MCF 10A (cell line): ENCODE data around the gene DNAJC18. TPM values are rescaled to one million over a fixed set of nuclear protein-coding genes. Genes with fewer than 3 reads are reported as not detected.

Source experiments
- BruUV-seq: library from RNA; stranded (reverse); fragments of 400-500 nt; replicated peaks from 2 replicates; lab custom pipeline; 2021; lab: Mats Ljungman, UMichigan
- CTCF ChIA-PET: fragments of 300-600 bp; sonication (Branson Sonifier 250); formaldehyde crosslinking; extraction: SDS; loops from one replicate; lab custom pipeline; 2021; ENCODE audit warnings: antibody characterized with exemption, inconsistent platforms; lab: Yijun Ruan, JAX
- POLR2A ChIA-PET: fragments of 300-600, 350-650 bp; sonication (Branson Sonifier 250); formaldehyde crosslinking; extraction: SDS; loops from one replicate; lab custom pipeline; 2020; ENCODE audit warnings: antibody characterized with exemption, inconsistent platforms; lab: Yijun Ruan, JAX
- DNase-seq: peaks from one replicate; pipeline ENCODE4 v3.0.0-alpha.2; 2018; ENCODE audit not compliant: unreplicated experiment
- H3K27ac Mint-ChIP-seq: one replicate; pipeline ENCODE4 v1.8.0; 2022; ENCODE audit warnings: mild to moderate bottlenecking, low read depth, mixed read lengths; ENCODE audit not compliant: unreplicated experiment
- H3K27me3 Mint-ChIP-seq: one replicate; pipeline ENCODE4 v1.8.0; 2022; ENCODE audit warnings: mixed read lengths; ENCODE audit not compliant: insufficient read depth, unreplicated experiment
- H3K36me3 Mint-ChIP-seq: one replicate; pipeline ENCODE4 v1.8.0; 2022; ENCODE audit warnings: mild to moderate bottlenecking, moderate library complexity, mixed read lengths; ENCODE audit not compliant: insufficient read depth, unreplicated experiment
- H3K4me1 Mint-ChIP-seq: one replicate; pipeline ENCODE4 v1.8.0; 2022; ENCODE audit warnings: mixed read lengths; ENCODE audit not compliant: insufficient read depth, unreplicated experiment
- H3K4me3 Mint-ChIP-seq: one replicate; pipeline ENCODE4 v1.8.0; 2022; ENCODE audit warnings: mild to moderate bottlenecking, moderate library complexity, mixed read lengths; ENCODE audit not compliant: unreplicated experiment
- H3K9me3 Mint-ChIP-seq: one replicate; pipeline ENCODE4 v1.8.0; 2022; ENCODE audit warnings: mixed read lengths; ENCODE audit not compliant: unreplicated experiment
- intact Hi-C: fragments of 100-400 bp; cut with micrococcal nuclease; formaldehyde crosslinking; loops from 2 replicates; pipeline ENCODE4 v1.14.1; 2022
- total RNA-seq: library from RNA; stranded (reverse); gene quantifications from 2 replicates; pipeline ENCODE4 v1.2.3, GENCODE V29; 2022
- TF ChIP-seq, protein P1 (sequence below): fragments of 200-600 bp; IDR thresholded peaks from one replicate; pipeline ENCODE4 v1.8.0; 2022; ENCODE audit warnings: antibody characterized with exemption, mild to moderate bottlenecking; ENCODE audit not compliant: unreplicated experiment

Gene DNAJC18
- total RNA-seq, 1 experiment from 2014 or later, result 15.1 TPM

DNA sequence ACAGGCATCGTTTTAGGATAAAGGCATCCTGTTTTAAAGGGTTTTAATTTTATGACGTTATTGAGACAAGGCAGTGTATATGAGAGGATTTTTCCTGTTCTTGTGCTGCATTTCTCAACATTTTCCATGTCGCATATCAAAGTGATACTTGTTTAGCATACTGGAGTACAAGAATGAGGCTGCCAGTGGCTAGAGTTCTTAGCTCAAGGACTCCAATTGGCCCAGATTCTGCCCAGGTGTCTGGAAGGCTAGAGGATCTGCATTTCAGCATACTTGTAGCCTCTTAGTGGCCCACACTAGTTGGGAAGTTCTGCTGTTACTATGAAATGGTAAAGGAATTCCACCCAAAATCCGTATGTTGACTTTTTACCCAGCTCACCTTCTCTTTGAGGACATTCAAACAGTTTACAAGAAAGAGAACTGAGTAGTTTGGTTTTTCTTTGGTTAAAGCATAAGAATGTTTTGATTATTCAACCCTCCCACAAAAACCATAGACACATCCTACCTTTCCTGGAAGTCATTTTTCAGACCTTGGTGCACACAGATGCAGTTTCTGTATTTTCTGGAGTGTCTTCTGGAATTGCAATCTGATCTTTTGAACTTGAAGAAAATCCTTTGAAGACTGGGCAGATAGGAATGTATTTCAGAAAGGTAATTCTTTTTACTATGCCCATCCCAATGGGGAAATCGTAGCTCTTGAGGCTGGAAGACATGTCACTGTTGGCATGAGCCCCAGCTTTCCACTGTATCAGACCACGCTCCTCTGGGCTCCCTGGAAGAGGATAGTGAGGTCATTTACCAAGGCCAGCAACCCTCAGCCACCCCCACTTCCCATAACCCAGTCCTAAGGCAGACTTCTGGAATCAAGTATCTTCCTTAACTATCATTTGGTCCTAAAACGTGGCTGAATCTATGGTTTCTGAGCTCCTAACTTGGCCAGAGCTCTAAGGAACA is 67.6 kb downstream of the DNAJC18 start:
- no peak for DNase-seq
- TF ChIP-seq, protein P1, sequence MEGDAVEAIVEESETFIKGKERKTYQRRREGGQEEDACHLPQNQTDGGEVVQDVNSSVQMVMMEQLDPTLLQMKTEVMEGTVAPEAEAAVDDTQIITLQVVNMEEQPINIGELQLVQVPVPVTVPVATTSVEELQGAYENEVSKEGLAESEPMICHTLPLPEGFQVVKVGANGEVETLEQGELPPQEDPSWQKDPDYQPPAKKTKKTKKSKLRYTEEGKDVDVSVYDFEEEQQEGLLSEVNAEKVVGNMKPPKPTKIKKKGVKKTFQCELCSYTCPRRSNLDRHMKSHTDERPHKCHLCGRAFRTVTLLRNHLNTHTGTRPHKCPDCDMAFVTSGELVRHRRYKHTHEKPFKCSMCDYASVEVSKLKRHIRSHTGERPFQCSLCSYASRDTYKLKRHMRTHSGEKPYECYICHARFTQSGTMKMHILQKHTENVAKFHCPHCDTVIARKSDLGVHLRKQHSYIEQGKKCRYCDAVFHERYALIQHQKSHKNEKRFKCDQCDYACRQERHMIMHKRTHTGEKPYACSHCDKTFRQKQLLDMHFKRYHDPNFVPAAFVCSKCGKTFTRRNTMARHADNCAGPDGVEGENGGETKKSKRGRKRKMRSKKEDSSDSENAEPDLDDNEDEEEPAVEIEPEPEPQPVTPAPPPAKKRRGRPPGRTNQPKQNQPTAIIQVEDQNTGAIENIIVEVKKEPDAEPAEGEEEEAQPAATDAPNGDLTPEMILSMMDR, result no peak
- ChIA-PET POLR2A (interaction anchor here (1.2 to 4.1 kb wide), 3 partner anchors 14 to 32 kb away, joined by 4 to 44 read pairs (median 6); partner anchors contain the start of genes PAIP2 and SPATA24), CTCF (interaction anchor here (0.7 to 1.6 kb wide), 5 partner anchors 10 to 50 kb away, joined by 3 to 5 read pairs (median 3); no protein-coding TSS in a partner anchor)
- peaks cover 68% of the 10 kb centered on the region for H3K36me3 Mint-ChIP-seq
- H3K4me1 Mint-ChIP-seq, result peaks cover 11% of the 10 kb centered on the region
- no TSS peak for BruUV-seq
- intact Hi-C loops, result no loop called here
- H3K9me3 Mint-ChIP-seq, result no peaks in the 10 kb centered on the region
- H3K4me3 Mint-ChIP-seq, result no peak overlapping the region
- H3K27me3 Mint-ChIP-seq, result no peaks in the 10 kb centered on the region
- peak overlapping the region; percentile 82 for H3K27ac Mint-ChIP-seq

DNA sequence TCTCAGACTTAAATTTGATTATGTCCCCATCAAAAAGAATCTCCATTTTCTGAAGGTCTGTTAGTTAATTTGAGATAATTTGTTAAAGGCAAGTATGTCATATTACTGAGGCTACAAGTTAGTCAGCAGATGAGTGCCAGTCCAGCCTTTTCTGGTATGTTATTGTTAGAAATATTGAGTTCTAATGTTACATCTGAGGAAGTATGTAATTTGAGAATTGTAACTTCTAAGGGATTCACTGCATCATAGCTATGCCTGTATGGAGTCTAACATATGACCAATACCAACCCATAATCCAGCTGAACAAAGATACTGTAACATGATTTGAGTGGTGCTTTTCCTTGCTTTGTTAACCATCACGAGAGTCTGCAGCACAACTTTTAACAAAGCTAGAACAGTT is 70.1 kb downstream of the DNAJC18 start:
- intact Hi-C loops, result no loop called here
- H3K27me3 Mint-ChIP-seq, result no peaks in the 10 kb centered on the region
- H3K27ac Mint-ChIP-seq, result no peak overlapping the region
- no peak for DNase-seq
- peaks cover 10% of the 10 kb centered on the region for H3K4me1 Mint-ChIP-seq
- BruUV-seq, result TSS peak; percentile 70
- POLR2A ChIA-PET, result interaction anchor here (0.7 to 2.0 kb wide), 3 partner anchors 9 to 80 kb away, joined by 3 to 4 read pairs (median 3); no protein-coding TSS in a partner anchor
- CTCF ChIA-PET, result interaction anchor here (0.6 to 0.7 kb wide), 4 partner anchors 18 to 56 kb away, joined by 3 read pairs; no protein-coding TSS in a partner anchor
- H3K36me3 Mint-ChIP-seq, result peaks cover 88% of the 10 kb centered on the region
- H3K4me3 Mint-ChIP-seq, result no peak overlapping the region
- no peaks in the 10 kb centered on the region for H3K9me3 Mint-ChIP-seq
- TF ChIP-seq, protein P1, result no peak

DNA sequence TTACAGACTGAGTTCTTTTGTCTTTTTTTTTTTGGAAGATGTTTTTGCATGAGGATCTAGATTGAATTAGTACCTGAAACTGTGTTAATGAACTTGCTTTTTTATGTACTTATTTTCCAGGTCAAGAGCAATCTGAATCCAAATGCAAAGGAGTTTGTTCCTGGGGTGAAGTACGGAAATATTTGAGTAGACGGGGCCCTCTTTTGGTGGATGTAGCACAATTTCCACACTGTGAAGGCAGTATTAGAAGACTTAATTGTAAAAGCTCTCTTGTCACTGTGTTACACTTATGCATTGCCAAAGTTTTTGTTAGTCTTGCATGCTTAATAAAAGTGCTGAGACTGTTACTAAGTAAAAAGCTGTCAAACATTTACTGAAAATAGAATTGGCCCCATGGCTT is 70.7 kb downstream of the DNAJC18 start:
- CTCF ChIA-PET, result interaction anchor here (0.6 to 1.7 kb wide), 5 partner anchors 12 to 54 kb away, joined by 3 read pairs; no protein-coding TSS in a partner anchor
- BruUV-seq, result no TSS peak
- intact Hi-C loops, result no loop called here

More for the DNA sequence above, 70.7 kb downstream of the DNAJC18 start:
- no peak for DNase-seq
- Mint-ChIP-seq H3K36me3 (peaks cover 92% of the 10 kb centered on the region), H3K4me1 (peaks cover 5% of the 10 kb centered on the region), H3K27me3 (no peaks in the 10 kb centered on the region), H3K4me3 (no peak overlapping the region), H3K9me3 (no peaks in the 10 kb centered on the region), H3K27ac (no peak overlapping the region)
- POLR2A ChIA-PET, result interaction anchor here (0.5 to 1.0 kb wide), 5 partner anchors 9 to 79 kb away, joined by 3 to 4 read pairs (median 3); partner anchors contain the start of gene PAIP2
- TF ChIP-seq, protein P1, result no peak
